SJSA1 (cell line): ENCODE results near the gene SYT8. TPM values are rescaled to one million over a fixed set of nuclear protein-coding genes. Genes with fewer than 3 reads are reported as not detected.
"Not testable (repeated sequence)": the region's sequence is repeated elsewhere in the genome, so short reads cannot be mapped to it uniquely, and the experiment has no call there.

Experiments
- DNase-seq, 2 experiments: peaks; one replicate each; pipeline ENCODE4 v3.0.0-alpha.2; 2015 to 2020; ENCODE audit warnings: low spot score in 2 of 2, low read depth in 1 of 2
- H3K27ac ChIP-seq: fragments of 250-450 bp; sonication (Bioruptor Pico); 2 replicates; pipeline ENCODE4 v1.5.1; 2020; ENCODE audit warnings: mild to moderate bottlenecking, moderate library complexity
- H3K27me3 ChIP-seq: fragments of 250-450 bp; sonication (Bioruptor Pico); replicated peaks from 2 replicates; pipeline ENCODE4 v1.5.1; 2020; ENCODE audit warnings: mild to moderate bottlenecking, moderate library complexity
- H3K36me3 ChIP-seq: fragments of 250-450 bp; sonication (Bioruptor Pico); 2 replicates; pipeline ENCODE4 v1.5.1; 2020; ENCODE audit warnings: mild to moderate bottlenecking
- H3K4me1 ChIP-seq: fragments of 250-450 bp; sonication (Bioruptor Pico); replicated peaks from 2 replicates; pipeline ENCODE4 v1.6.1; 2021; ENCODE audit warnings: mild to moderate bottlenecking
- H3K4me3 ChIP-seq: fragments of 250-450 bp; sonication (Bioruptor Pico); 2 replicates; pipeline ENCODE4 v1.5.1; 2020; ENCODE audit warnings: mild to moderate bottlenecking
- H3K9me3 ChIP-seq: fragments of 250-450 bp; sonication (Bioruptor Pico); replicated peaks from 2 replicates; pipeline ENCODE4 v1.5.1; 2020; ENCODE audit warnings: mild to moderate bottlenecking
- total RNA-seq: library from RNA; depleted of rRNA; stranded (reverse); fragments of >200 nt; shearing (Covaris generic); gene quantifications from 2 replicates; pipeline ENCODE4 v1.2.3, GENCODE V29; 2014; rRNA removed

The SYT8 gene
- total RNA-seq = 0.06 TPM in 1 of 2 replicates, not detected in the other

- no peaks in the 10 kb centered on the region for H3K27me3 ChIP-seq
- H3K4me3 ChIP-seq = no peak within 1 kb of the TSS
- no peak for DNase-seq
- no peak within 1 kb of the TSS for H3K27ac ChIP-seq
- no peaks in the 10 kb centered on the region for H3K36me3 ChIP-seq
- no peaks in the 10 kb centered on the region for H3K9me3 ChIP-seq
- H3K4me1 ChIP-seq = peaks cover 30% of the 10 kb centered on the region
Measured at GRCh38 chr11:1834779-1835670, at the start of gene SYT8. SYT8 (plus strand) TSS chr11:1834990; CDS start chr11:1835106, 116 bp downstream.

GRCh38 chr11:1785749-1786413 is 48.9 kb upstream of the SYT8 start:
- Histone ChIP-seq H3K4me1 (peaks cover 24% of the 10 kb centered on the region), H3K36me3 (no peaks in the 10 kb centered on the region), H3K27me3 (no peaks in the 10 kb centered on the region), H3K27ac (no peak overlapping the region), H3K9me3 (no peaks in the 10 kb centered on the region), H3K4me3 (no peak overlapping the region)
- DNase-seq = peak; percentile 42 to 66

- Histone ChIP-seq H3K9me3 (no peaks in the 10 kb centered on the region), H3K4me1 (peaks cover 24% of the 10 kb centered on the region), H3K4me3 (no peak overlapping the region), H3K27me3 (no peaks in the 10 kb centered on the region), H3K36me3 (no peaks in the 10 kb centered on the region), H3K27ac (no peak overlapping the region)
- no peak for DNase-seq
Measured at GRCh38 chr11:1786466-1786865, 48.3 kb upstream of the SYT8 start.

GRCh38 chr11:1791912-1792311 is 42.9 kb upstream of the SYT8 start:
- Histone ChIP-seq H3K4me3 (no peak overlapping the region), H3K9me3 (no peaks in the 10 kb centered on the region), H3K36me3 (no peaks in the 10 kb centered on the region), H3K27me3 (no peaks in the 10 kb centered on the region; the same call in 1 of the 2 replicates), H3K27ac (no peak overlapping the region), H3K4me1 (no peaks in the 10 kb centered on the region)
- DNase-seq = no peak

GRCh38 chr11:1792461-1792860 is 42.3 kb upstream of the SYT8 start:
- H3K4me1 ChIP-seq = no peaks in the 10 kb centered on the region
- H3K27ac ChIP-seq = no peak overlapping the region
- no peaks in the 10 kb centered on the region for H3K9me3 ChIP-seq
- DNase-seq = no peak
- no peaks in the 10 kb centered on the region; the same call in 1 of the 2 replicates for H3K27me3 ChIP-seq
- H3K36me3 ChIP-seq = no peaks in the 10 kb centered on the region
- no peak overlapping the region for H3K4me3 ChIP-seq

- no peak for DNase-seq
- Histone ChIP-seq H3K36me3 (no peaks in the 10 kb centered on the region), H3K4me3 (no peak overlapping the region), H3K4me1 (no peaks in the 10 kb centered on the region), H3K27ac (no peak overlapping the region), H3K9me3 (no peaks in the 10 kb centered on the region), H3K27me3 (no peaks in the 10 kb centered on the region; the same call in 1 of the 2 replicates)
Measured at GRCh38 chr11:1793081-1793480, 41.7 kb upstream of the SYT8 start.

GRCh38 chr11:1796413-1797011 is 38.3 kb upstream of the SYT8 start:
- H3K27me3 ChIP-seq = no peaks in the 10 kb centered on the region; the same call in 1 of the 2 replicates
- no peak overlapping the region for H3K27ac ChIP-seq
- DNase-seq = no peak
- H3K9me3 ChIP-seq = no peaks in the 10 kb centered on the region
- no peaks in the 10 kb centered on the region for H3K4me1 ChIP-seq
- H3K4me3 ChIP-seq = no peak overlapping the region
- no peaks in the 10 kb centered on the region for H3K36me3 ChIP-seq

GRCh38 chr11:1797391-1798125 is 37.2 kb upstream of the SYT8 start:
- DNase-seq = no peak
- H3K36me3 ChIP-seq = no peaks in the 10 kb centered on the region
- H3K27me3 ChIP-seq = no peaks in the 10 kb centered on the region; the same call in 1 of the 2 replicates
- H3K9me3 ChIP-seq = no peaks in the 10 kb centered on the region
- no peak overlapping the region for H3K27ac ChIP-seq
- H3K4me3 ChIP-seq = no peak overlapping the region
- no peaks in the 10 kb centered on the region for H3K4me1 ChIP-seq

- Histone ChIP-seq H3K4me1 (no peaks in the 10 kb centered on the region), H3K27me3 (no peaks in the 10 kb centered on the region), H3K4me3 (no peak overlapping the region), H3K27ac (no peak overlapping the region), H3K9me3 (no peaks in the 10 kb centered on the region), H3K36me3 (no peaks in the 10 kb centered on the region)
- no peak for DNase-seq
Measured at GRCh38 chr11:1803246-1803645, 31.5 kb upstream of the SYT8 start.

- H3K27ac ChIP-seq, H3K4me3 ChIP-seq, H3K9me3 ChIP-seq, H3K27me3 ChIP-seq, H3K36me3 ChIP-seq, DNase-seq, H3K4me1 ChIP-seq: not testable (repeated sequence)
Measured at GRCh38 chr11:1803835-1804519, 30.8 kb upstream of the SYT8 start.

GRCh38 chr11:1805525-1805924 is 29.3 kb upstream of the SYT8 start:
- Histone ChIP-seq H3K4me3 (no peak overlapping the region), H3K27me3 (no peaks in the 10 kb centered on the region), H3K27ac (no peak overlapping the region), H3K4me1 (no peaks in the 10 kb centered on the region), H3K9me3 (no peaks in the 10 kb centered on the region), H3K36me3 (no peaks in the 10 kb centered on the region)
- no peak for DNase-seq

- no peaks in the 10 kb centered on the region for H3K4me1 ChIP-seq
- no peaks in the 10 kb centered on the region for H3K36me3 ChIP-seq
- no peaks in the 10 kb centered on the region for H3K27me3 ChIP-seq
- no peak overlapping the region for H3K27ac ChIP-seq
- H3K9me3 ChIP-seq = no peaks in the 10 kb centered on the region
- DNase-seq = no peak
- no peak overlapping the region for H3K4me3 ChIP-seq
Measured at GRCh38 chr11:1807264-1807995, 27.4 kb upstream of the SYT8 start.
